SK-N-SH (cell line): ENCODE data around the gene CDIPT. TPM values are rescaled to one million over a fixed set of nuclear protein-coding genes. Genes with fewer than 3 reads are reported as not detected.
A peak's percentile ranks its signal among the peaks of the same experiment; 100 is the strongest.

Experiments
- CTCF ChIA-PET: fragments of 300-600, 350-600 bp; formaldehyde crosslinking; extraction: SDS; loops from one replicate; lab custom pipeline; 2021; lab: Yijun Ruan, JAX
- POLR2A ChIA-PET: fragments of 350-600 bp; sonication (Branson Sonifier 250); formaldehyde crosslinking; extraction: SDS; loops from one replicate; lab custom pipeline; 2020; ENCODE audit warnings: antibody characterized with exemption, inconsistent platforms; lab: Yijun Ruan, JAX
- DNase-seq: peaks from one replicate; pipeline ENCODE4 v3.0.0; 2012
- H2AFZ ChIP-seq: fragments of 200-600 bp; sonication (generic); 2 replicates; pipeline ENCODE4 v1.8.1; 2016; ENCODE audit warnings: antibody characterized with exemption, mild to moderate bottlenecking, low read depth
- H3F3A ChIP-seq: fragments of 200-600 bp; sonication (generic); replicated peaks from 2 replicates; pipeline ENCODE3; 2016; ENCODE audit warnings: antibody characterized with exemption, mild to moderate bottlenecking; ENCODE audit not compliant: insufficient read depth
- H3K27ac ChIP-seq, 2 experiments: fragments of 200-500 bp in 1 of 2; fragments of 200-600 bp in 1 of 2; sonication (Bioruptor generic) in 1 of 2; sonication (generic), shearing (Covaris generic) in 1 of 2; 2 replicates each; pipeline versions ENCODE4 v1.5.1 to v1.6.1; 2014 to 2016; ENCODE audit warnings: low read depth in 2 of 2, inconsistent platforms in 1 of 2, low read length in 1 of 2, mild to moderate bottlenecking in 1 of 2, mixed read lengths in 1 of 2
- H3K27me3 ChIP-seq: fragments of 200-600 bp; sonication (generic), shearing (Covaris generic); 2 replicates; pipeline ENCODE4 v1.6.1; 2016; ENCODE audit warnings: mixed run types; ENCODE audit not compliant: insufficient read depth
- H3K36me3 ChIP-seq, 2 experiments: fragments of 200-500 bp in 1 of 2; fragments of 200-600 bp in 1 of 2; sonication (Bioruptor generic) in 1 of 2; sonication (generic) in 1 of 2; replicated peaks in 1 of 2; 2 replicates each; pipeline versions ENCODE3 to v1.5.1; 2014 to 2016; ENCODE audit warnings: low read length in 1 of 2, mild to moderate bottlenecking in 1 of 2; ENCODE audit not compliant: insufficient read depth in 2 of 2, control insufficient read depth in 1 of 2
- H3K4me1 ChIP-seq, 2 experiments: fragments of 200-500 bp in 1 of 2; fragments of 200-600 bp in 1 of 2; sonication (Bioruptor generic) in 1 of 2; sonication (generic), shearing (Covaris generic) in 1 of 2; 2 replicates each; pipeline versions ENCODE4 v1.5.1 to v1.6.1; 2014 to 2016; ENCODE audit warnings: low read depth in 1 of 2, low read length in 1 of 2, mixed run types in 1 of 2; ENCODE audit not compliant: insufficient read depth in 2 of 2, control insufficient read depth in 1 of 2
- H3K4me2 ChIP-seq: fragments of 200-600 bp; sonication (generic), shearing (Covaris generic); 2 replicates; pipeline ENCODE4 v1.6.1; 2017; ENCODE audit warnings: mixed run types
- H3K4me3 ChIP-seq, 2 experiments: fragments of 200-500 bp in 1 of 2; fragments of 200-600 bp in 1 of 2; sonication (Bioruptor generic) in 1 of 2; sonication (generic), shearing (Covaris generic) in 1 of 2; 2 replicates each; pipeline versions ENCODE4 v1.5.1 to v1.8.1; 2014 to 2016; ENCODE audit warnings: low read depth in 2 of 2, inconsistent platforms in 1 of 2, low read length in 1 of 2, mild to moderate bottlenecking in 1 of 2, mixed read lengths in 1 of 2, moderate library complexity in 1 of 2
- H3K79me2 ChIP-seq: fragments of 200-600 bp; sonication (generic); 2 replicates; pipeline ENCODE4 v1.8.1; 2017; ENCODE audit warnings: mild to moderate bottlenecking; ENCODE audit not compliant: insufficient read depth
- H3K9ac ChIP-seq: fragments of 200-600 bp; sonication (generic); 2 replicates; pipeline ENCODE4 v1.6.1; 2017; ENCODE audit warnings: mixed run types
- H3K9me2 ChIP-seq: fragments of 200-600 bp; sonication (generic); 2 replicates; pipeline ENCODE4 v1.6.1; 2017; ENCODE audit warnings: mixed run types
- H3K9me3 ChIP-seq: fragments of 200-600 bp; sonication (generic); 2 replicates; pipeline ENCODE4 v1.6.1; 2017; ENCODE audit warnings: mixed run types, mild to moderate bottlenecking, moderate library complexity
- H4K20me1 ChIP-seq: fragments of 200-600 bp; sonication (generic); 2 replicates; pipeline ENCODE4 v1.6.1; 2017; ENCODE audit warnings: mild to moderate bottlenecking, mixed run types; ENCODE audit not compliant: insufficient read depth
- CHD2 ChIP-seq: fragments of 150-350 bp; IDR thresholded peaks from 2 replicates; pipeline ENCODE4 v1.6.1; 2018; ENCODE audit warnings: low read length; ENCODE audit not compliant: partially characterized antibody
- EP300 ChIP-seq, 2 experiments: IDR thresholded peaks; 2 replicates each; pipeline versions ENCODE4 v1.4.0 to v1.6.1; 2012; ENCODE audit warnings: borderline replicate concordance in 1 of 2, low read depth in 1 of 2, low read length in 1 of 2
- FOSL2 ChIP-seq: IDR thresholded peaks from 2 replicates; pipeline ENCODE4 v1.4.0; 2012; ENCODE audit warnings: low read depth, mild to moderate bottlenecking, moderate library complexity, borderline replicate concordance
- FOXJ3 ChIP-seq: sonication (generic); formaldehyde crosslinking; IDR thresholded peaks from 2 replicates; pipeline ENCODE4 v1.5.1; 2020; ENCODE audit warnings: mild to moderate bottlenecking, missing genetic modification reagents
- IRF3 ChIP-seq: fragments of 150-350 bp; IDR thresholded peaks from 2 replicates; pipeline ENCODE4 v1.6.1; 2016; ENCODE audit warnings: mild to moderate bottlenecking, low read depth, low read length
- JUND ChIP-seq: IDR thresholded peaks from 2 replicates; pipeline ENCODE4 v1.4.0; 2012
- MAX ChIP-seq: IDR thresholded peaks from 2 replicates; pipeline ENCODE4 v1.4.0; 2012; ENCODE audit warnings: low read depth
- MXI1 ChIP-seq: IDR thresholded peaks from 2 replicates; pipeline ENCODE4 v1.6.1; 2012; ENCODE audit warnings: mild to moderate bottlenecking, low read depth, low read length, improper control_type of control experiment
- NFIC ChIP-seq: IDR thresholded peaks from 2 replicates; pipeline ENCODE4 v1.4.0; 2012; ENCODE audit warnings: borderline replicate concordance
- NRF1 ChIP-seq: IDR thresholded peaks from 2 replicates; pipeline ENCODE4 v1.6.1; 2012; ENCODE audit warnings: low read depth, mild to moderate bottlenecking, low read length
- RAD21 ChIP-seq: IDR thresholded peaks from 2 replicates; pipeline ENCODE4 v1.6.1; 2012; ENCODE audit warnings: mild to moderate bottlenecking, low read length
- RCOR1 ChIP-seq: fragments of 150-350 bp; IDR thresholded peaks from 2 replicates; pipeline ENCODE4 v1.6.1; 2017; ENCODE audit warnings: antibody characterized with exemption, low read length
- RFX5 ChIP-seq: IDR thresholded peaks from 2 replicates; pipeline ENCODE4 v1.6.1; 2012; ENCODE audit warnings: mild to moderate bottlenecking, improper control_type of control experiment, low read length
- RXRA ChIP-seq: IDR thresholded peaks from 2 replicates; pipeline ENCODE4 v1.4.0; 2012; ENCODE audit warnings: low read depth, mild to moderate bottlenecking, borderline replicate concordance
- SMC3 ChIP-seq: IDR thresholded peaks from 2 replicates; pipeline ENCODE4 v1.6.1; 2012; ENCODE audit warnings: low read depth, low read length, improper control_type of control experiment
- TAF1 ChIP-seq: IDR thresholded peaks from 2 replicates; pipeline ENCODE4 v1.6.1; 2012; ENCODE audit warnings: low read depth, mild to moderate bottlenecking, low read length, moderate library complexity, borderline replicate concordance
- TCF12 ChIP-seq: IDR thresholded peaks from 2 replicates; pipeline ENCODE4 v1.4.0; 2012
- TEAD4 ChIP-seq: IDR thresholded peaks from 2 replicates; pipeline ENCODE4 v1.4.0; 2012; ENCODE audit warnings: mild to moderate bottlenecking, borderline replicate concordance; ENCODE audit not compliant: insufficient read depth
- USF1 ChIP-seq: IDR thresholded peaks from 2 replicates; pipeline ENCODE4 v1.4.0; 2012; ENCODE audit warnings: low read depth, borderline replicate concordance
- ZBTB33 ChIP-seq: IDR thresholded peaks from 2 replicates; pipeline ENCODE4 v1.4.0; 2012; ENCODE audit warnings: low read depth, borderline replicate concordance
- WGBS: methylation state at CpG from one replicate; pipeline ENCODE4 v1.1.6; 2017; ENCODE audit warnings: low lambda C conversion rate; 5-methylcytosine and 5-hydroxymethylcytosine counted together
- polyA plus RNA-seq, 3 experiments: library from polyadenylated mRNA; depleted of rRNA; stranded (reverse); fragments of >200 nt; gene quantifications; 2 replicates each; pipeline ENCODE4 v1.2.3, GENCODE V29; 2012
- TF ChIP-seq, protein P1 (sequence below): fragments of 200-600 bp; sonication (generic); IDR thresholded peaks from 2 replicates; pipeline ENCODE4 v1.6.1; 2017; ENCODE audit warnings: antibody characterized with exemption, mild to moderate bottlenecking, moderate library complexity
- TF ChIP-seq, protein P2 (sequence below): fragments of 150-350 bp; IDR thresholded peaks from 2 replicates; pipeline ENCODE4 v1.6.1; 2017; ENCODE audit warnings: antibody characterized with exemption, low read length, low read depth, borderline replicate concordance

Gene CDIPT, protein sequence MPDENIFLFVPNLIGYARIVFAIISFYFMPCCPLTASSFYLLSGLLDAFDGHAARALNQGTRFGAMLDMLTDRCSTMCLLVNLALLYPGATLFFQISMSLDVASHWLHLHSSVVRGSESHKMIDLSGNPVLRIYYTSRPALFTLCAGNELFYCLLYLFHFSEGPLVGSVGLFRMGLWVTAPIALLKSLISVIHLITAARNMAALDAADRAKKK
- 90.7 and 94.8 TPM in 2 replicates for polyA plus RNA-seq (2012; rRNA removed)
- 46.6 and 69.3 TPM in 2 replicates for polyA plus RNA-seq (2012; cell fraction: cytosol; rRNA removed)
- polyA plus RNA-seq (2012; cell fraction: nucleus; rRNA removed): 61.5 and 62.0 TPM in 2 replicates

GRCh38 chr16:29862884-29863668 lies at the start of gene CDIPT:
Gene CDIPT, minus strand, starts transcription at chr16:29863226. Its CDS starts 369 bp downstream, at chr16:29862857.
- H3K9me2 ChIP-seq: no peaks in the 10 kb centered on the region
- H3K9ac ChIP-seq: peak within 1 kb of the TSS; percentile 79
- H4K20me1 ChIP-seq: no peaks in the 10 kb centered on the region
- peak; percentile 94 for DNase-seq
- H3K4me3 ChIP-seq: peak within 1 kb of the TSS; percentile 81 to 90
- H3F3A ChIP-seq: peaks cover under 1% of the 10 kb centered on the region
- POLR2A ChIA-PET: interaction anchor here (1.0 to 1.1 kb wide), 3 partner anchors 15 to 55 kb away, joined by 3 to 7 read pairs (median 4); partner anchors contain the start of gene PAGR1
- H3K4me2 ChIP-seq: peak within 1 kb of the TSS; percentile 98
- peak within 1 kb of the TSS; percentile 77 for H2AFZ ChIP-seq
- peaks cover 0 to 17% of the 10 kb centered on the region in 2 experiments; a peak in 1 of 4 replicates for H3K4me1 ChIP-seq
- under 1% methylated on average over 27 of the region's 57 CpGs for WGBS
- H3K9me3 ChIP-seq: no peaks in the 10 kb centered on the region
- peaks cover 5 to 14% of the 10 kb centered on the region in 2 experiments for H3K36me3 ChIP-seq
- H3K27me3 ChIP-seq: no peaks in the 10 kb centered on the region
- CTCF ChIA-PET: interaction anchor here (0.7 to 3.2 kb wide), 16 partner anchors 8 to 229 kb away, joined by 3 to 13 read pairs (median 5); partner anchors contain the start of genes KIF22, SEZ6L2, TAOK2 and TLCD3B
- H3K79me2 ChIP-seq: peaks cover 18% of the 10 kb centered on the region
- H3K27ac ChIP-seq: peak within 1 kb of the TSS; percentile 88 to 95
- no peak for TF ChIP-seq RXRA
- peak; percentile 35; the same call in 1 of the 2 replicates for TF ChIP-seq TCF12
- 0 out of 4 replicates have a peak, but pooled peaks of 1 of the 2 experiments have one; percentile 34 for TF ChIP-seq EP300 (IDR thresholded peaks at IDR 0.05; ENCODE audit: borderline replicate concordance in 1 of 2, low read depth in 1 of 2, low read length in 1 of 2)
- TF ChIP-seq MXI1: peak; percentile 55
- peak; percentile 55; the same call in 1 of the 2 replicates for TF ChIP-seq RCOR1
- TF ChIP-seq RAD21: peak; percentile 17; the same call in 1 of the 2 replicates
- TF ChIP-seq TEAD4: no peak
- peak; percentile 63; the same call in 1 of the 2 replicates for TF ChIP-seq TAF1
- TF ChIP-seq, protein P1, sequence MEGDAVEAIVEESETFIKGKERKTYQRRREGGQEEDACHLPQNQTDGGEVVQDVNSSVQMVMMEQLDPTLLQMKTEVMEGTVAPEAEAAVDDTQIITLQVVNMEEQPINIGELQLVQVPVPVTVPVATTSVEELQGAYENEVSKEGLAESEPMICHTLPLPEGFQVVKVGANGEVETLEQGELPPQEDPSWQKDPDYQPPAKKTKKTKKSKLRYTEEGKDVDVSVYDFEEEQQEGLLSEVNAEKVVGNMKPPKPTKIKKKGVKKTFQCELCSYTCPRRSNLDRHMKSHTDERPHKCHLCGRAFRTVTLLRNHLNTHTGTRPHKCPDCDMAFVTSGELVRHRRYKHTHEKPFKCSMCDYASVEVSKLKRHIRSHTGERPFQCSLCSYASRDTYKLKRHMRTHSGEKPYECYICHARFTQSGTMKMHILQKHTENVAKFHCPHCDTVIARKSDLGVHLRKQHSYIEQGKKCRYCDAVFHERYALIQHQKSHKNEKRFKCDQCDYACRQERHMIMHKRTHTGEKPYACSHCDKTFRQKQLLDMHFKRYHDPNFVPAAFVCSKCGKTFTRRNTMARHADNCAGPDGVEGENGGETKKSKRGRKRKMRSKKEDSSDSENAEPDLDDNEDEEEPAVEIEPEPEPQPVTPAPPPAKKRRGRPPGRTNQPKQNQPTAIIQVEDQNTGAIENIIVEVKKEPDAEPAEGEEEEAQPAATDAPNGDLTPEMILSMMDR: peak; percentile 71
- peak; percentile 46; the same call in 1 of the 2 replicates for TF ChIP-seq JUND
- TF ChIP-seq RFX5: peak; percentile 58
- peak; percentile 5; the same call in 1 of the 2 replicates for TF ChIP-seq SMC3
- no peak for TF ChIP-seq USF1
- TF ChIP-seq FOSL2: no peak
- TF ChIP-seq MAX: peak; percentile 73
- TF ChIP-seq, protein P2, sequence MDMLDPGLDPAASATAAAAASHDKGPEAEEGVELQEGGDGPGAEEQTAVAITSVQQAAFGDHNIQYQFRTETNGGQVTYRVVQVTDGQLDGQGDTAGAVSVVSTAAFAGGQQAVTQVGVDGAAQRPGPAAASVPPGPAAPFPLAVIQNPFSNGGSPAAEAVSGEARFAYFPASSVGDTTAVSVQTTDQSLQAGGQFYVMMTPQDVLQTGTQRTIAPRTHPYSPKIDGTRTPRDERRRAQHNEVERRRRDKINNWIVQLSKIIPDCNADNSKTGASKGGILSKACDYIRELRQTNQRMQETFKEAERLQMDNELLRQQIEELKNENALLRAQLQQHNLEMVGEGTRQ: no peak
- TF ChIP-seq FOXJ3 (CRISPR knock-in tag): no peak
- TF ChIP-seq ZBTB33: peak; percentile 58
- 0 out of 2 replicates have a peak, but pooled peaks have one; percentile 8 for TF ChIP-seq NRF1
- TF ChIP-seq NFIC: no peak; the same call in 1 of the 2 replicates
- TF ChIP-seq CHD2: peak; percentile 73
- no peak for TF ChIP-seq IRF3
